Measurements from ENCODE around the gene TMEM38B.

Gene TMEM38B, protein sequence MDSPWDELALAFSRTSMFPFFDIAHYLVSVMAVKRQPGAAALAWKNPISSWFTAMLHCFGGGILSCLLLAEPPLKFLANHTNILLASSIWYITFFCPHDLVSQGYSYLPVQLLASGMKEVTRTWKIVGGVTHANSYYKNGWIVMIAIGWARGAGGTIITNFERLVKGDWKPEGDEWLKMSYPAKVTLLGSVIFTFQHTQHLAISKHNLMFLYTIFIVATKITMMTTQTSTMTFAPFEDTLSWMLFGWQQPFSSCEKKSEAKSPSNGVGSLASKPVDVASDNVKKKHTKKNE

DNA sequence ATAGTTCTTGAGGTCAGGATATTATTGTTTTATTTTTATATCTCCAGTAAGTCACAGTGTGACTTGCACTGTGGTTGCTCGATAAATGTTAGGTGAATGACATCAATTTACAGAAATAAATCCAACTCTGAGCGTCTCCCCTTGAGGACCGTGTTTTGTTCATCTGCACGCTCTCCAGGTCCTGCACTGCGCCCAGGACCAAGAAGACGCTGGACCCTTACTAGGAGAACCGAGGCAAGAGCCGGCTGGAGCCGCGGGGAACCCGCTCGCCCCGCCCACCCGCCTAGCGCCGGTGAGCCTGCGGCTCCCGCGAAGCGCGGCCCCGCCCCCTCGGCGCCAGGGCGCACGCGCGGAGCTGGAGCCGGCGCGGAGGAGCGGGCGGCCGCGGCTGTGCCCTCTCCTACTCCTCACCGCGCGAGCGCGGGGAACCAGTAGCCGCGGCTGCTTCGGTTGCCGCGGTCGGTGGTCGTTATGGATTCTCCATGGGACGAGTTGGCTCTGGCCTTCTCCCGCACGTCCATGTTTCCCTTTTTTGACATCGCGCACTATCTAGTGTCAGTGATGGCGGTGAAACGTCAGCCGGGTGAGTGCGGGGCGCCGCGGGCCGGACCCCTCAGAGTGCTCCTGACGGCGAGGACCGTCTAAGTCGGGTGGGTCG is at the start of gene TMEM38B:
TSS of gene TMEM38B (plus strand) at position 352 of the 658 bp plus-strand sequence. CDS start at position 472, 120 bp downstream.
- FAIRE-seq, result no peak

GRCh38 chr9:105646879-105647594 is 47.3 kb upstream of the TMEM38B start:
- FAIRE-seq, result no peak

DNA sequence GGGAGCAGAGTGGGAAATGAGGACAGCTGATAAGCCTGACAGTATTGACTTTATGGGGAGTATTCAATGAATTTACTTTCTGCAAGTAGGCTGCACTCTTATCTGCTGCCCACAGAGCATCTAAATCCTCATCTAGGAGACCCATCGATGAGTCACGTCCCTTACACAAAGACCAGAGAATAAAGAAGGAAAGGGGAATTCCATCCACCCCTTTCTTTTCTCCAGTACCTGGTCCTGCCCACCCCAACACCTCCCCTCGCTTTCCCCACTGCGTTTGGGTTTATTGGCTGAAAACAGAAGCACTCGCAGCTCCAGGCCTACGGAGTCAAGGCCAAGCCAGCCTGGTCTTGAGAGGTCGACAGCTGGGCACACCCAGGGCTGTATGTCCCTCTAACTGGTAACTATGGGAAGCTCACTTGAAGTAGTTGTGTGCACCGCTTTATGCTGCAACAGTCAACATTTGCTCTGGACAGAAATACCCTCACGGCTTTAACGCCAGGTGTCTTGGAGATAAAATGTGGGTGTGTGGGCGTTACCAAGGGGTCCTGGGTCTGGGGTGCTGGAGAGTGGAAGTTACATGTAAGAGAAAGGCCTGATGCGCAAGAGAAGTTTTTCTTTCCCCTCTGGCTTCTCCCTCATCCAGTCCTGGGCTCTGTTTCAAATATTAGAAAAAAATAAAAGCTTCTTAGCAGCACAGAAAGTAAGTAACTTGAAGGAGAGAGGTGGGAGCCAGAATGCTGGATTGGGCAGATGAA is 46.6 kb upstream of the TMEM38B start:
- FAIRE-seq, result no peak

GRCh38 chr9:105651806-105652205 is 42.5 kb upstream of the TMEM38B start:
- no peak for FAIRE-seq

- no peak for FAIRE-seq
Observed at GRCh38 chr9:105656131-105656921, 38.0 kb upstream of the TMEM38B start.

GRCh38 chr9:105658351-105658750 is 36.0 kb upstream of the TMEM38B start:
- no peak for FAIRE-seq

GRCh38 chr9:105661011-105661410 is 33.3 kb upstream of the TMEM38B start:
- no peak for FAIRE-seq

DNA sequence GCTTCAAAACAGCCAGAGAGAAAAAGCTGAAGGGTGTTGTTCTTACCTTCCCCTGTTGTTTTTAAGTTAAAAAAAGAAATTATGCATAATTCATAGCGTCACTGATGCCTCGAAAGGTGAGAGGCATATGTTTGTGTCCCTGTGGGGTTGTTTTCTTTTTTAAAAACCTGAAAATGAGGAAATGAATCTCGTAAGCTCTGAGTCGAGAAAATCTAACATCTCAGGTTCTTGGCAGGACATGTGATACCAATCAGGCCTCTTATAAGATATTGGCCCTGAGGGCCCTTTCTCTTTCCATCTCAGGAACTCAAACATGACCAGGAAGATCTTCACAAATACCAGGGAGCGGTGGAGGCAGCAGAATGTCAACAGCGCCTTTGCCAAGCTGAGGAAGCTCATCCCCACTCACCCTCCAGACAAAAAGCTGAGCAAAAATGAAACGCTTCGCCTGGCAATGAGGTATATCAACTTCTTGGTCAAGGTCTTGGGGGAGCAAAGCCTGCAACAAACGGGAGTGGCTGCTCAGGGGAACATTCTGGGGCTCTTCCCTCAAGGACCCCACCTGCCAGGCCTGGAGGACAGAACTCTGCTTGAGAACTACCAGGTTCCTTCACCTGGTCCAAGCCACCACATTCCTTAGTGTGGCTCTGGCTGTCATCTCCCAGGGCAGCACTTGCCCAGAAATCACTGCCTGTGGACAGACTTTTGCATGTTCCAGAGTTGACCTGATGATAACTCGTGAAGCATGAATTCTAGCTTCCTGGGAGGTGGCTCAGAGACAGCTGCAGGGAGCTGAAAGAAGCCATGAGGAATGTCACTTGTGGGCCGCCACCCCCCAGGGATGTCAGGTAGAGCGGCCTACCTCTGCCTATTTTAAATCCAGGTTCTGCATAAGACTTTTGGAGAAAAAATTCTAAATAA is 31.9 kb upstream of the TMEM38B start, which contains the start of gene TAL2:
TSS of gene TAL2 (plus strand) at position 274 of the 921 bp plus-strand sequence. CDS start at position 314, 40 bp downstream.
- FAIRE-seq, result no peak

DNA sequence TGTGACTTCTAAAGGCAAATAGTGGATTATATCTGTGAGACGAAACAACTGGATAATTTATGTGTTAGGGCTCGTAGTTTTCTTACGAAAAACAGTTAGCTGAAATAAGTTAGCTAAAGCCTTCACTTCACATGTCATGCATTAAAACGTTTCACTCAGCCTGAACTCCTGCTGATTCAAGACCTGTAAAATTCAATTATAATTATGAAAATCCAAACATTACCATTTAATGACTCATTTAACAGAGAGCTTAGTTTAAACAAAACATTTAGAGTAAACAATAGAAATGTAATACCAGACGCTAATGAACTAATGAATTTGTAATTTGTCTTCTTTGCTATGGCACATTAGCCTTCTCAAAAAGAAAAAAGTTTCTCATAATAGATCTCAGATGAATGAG is 30.4 kb upstream of the TMEM38B start:
- no peak for FAIRE-seq

- no peak for FAIRE-seq
Observed at GRCh38 chr9:105667867-105668266, 26.5 kb upstream of the TMEM38B start.

DNA sequence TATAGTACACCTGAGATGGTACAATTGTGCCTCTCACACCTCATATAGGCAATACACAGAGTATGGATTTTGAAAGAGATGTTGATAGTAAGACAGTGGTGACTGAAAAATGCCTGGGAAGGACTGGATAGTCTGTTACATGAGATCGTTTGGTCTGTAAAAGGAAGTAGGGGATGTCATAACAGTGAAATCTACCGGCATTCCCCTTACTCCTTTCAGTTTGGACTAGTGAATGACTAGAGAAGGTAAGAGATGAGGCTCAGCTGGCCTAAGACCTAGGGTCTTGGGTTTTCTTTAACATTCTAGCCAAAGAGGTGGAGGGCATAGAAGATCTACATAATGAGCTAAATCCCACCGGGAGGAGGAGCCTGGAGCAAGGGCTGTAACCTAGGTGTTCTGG is 24.0 kb upstream of the TMEM38B start:
- FAIRE-seq, result no peak

GRCh38 chr9:105670775-105671174 is 23.6 kb upstream of the TMEM38B start:
- FAIRE-seq, result no peak

DNA sequence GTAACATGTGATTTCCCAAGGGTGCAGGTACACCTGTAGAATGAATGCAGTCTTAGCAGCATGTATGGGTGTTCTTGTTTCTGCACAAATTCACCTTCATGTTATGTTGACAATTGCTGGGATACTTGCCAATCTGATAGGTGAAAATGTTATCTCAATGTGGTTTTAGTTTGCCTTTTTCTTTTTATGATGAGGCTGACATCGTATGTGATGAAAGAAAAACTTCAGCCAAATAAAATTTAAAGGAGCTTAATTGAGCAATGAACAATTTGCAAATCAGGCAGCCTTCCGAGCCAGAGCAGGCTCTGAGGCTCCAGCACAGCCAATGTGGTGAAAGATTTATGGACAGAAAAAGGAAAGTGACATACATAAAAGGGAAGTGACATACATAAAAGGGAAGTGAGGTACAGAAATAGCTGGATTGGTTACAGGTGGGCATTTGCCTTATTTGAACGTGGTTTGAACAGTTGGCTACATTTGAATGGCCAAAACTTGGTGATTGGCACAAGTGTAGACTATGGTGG is 21.6 kb upstream of the TMEM38B start:
- FAIRE-seq, result no peak

GRCh38 chr9:105673850-105674387 is 20.4 kb upstream of the TMEM38B start:
- FAIRE-seq, result no peak

DNA sequence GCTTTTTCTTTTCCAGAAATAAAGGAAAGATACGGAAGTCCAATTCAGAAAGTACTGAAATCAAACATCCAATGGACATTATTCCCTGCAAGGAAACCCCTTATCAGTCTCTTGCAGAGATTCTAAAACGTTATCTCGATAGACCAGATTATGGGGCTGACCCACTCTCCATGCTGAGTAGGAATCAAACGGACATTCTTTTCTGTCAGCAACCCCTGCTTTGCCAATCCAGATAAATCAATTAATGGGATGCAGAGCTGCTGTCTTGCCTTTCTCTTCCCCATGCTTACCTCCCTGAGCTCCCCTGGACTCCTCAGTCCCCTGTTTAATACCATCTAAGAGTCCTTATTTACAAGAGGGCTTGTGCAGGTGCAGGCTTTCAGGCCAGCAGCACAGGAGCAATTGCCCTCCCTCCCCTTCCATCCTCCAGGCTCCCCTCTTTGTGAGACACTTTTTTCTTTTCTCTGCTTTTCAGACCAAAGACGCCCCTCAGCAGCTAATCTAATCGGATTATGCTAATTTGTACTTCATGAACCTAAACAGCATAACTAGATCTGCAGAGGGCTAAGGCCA is 17.9 kb upstream of the TMEM38B start:
- FAIRE-seq, result no peak

DNA sequence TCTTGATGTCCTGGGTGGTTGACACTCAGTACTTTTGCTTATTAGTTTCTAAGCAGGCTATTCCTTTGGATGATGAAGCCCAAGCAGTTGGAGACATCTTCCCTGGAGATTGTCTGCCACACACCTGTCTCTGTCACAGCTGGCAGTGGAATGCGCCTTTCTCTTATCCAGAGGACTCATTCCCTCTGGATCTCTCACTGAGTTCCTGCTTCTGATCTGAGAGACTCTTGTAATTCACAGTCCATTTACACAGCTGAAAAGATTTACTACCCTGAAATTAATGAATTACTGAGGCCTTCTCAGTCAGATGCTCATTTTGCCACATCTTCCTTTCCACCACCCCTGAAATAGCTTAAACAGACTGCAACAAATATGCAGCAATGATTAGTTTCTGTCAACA is 16.2 kb upstream of the TMEM38B start:
- no peak for FAIRE-seq

DNA sequence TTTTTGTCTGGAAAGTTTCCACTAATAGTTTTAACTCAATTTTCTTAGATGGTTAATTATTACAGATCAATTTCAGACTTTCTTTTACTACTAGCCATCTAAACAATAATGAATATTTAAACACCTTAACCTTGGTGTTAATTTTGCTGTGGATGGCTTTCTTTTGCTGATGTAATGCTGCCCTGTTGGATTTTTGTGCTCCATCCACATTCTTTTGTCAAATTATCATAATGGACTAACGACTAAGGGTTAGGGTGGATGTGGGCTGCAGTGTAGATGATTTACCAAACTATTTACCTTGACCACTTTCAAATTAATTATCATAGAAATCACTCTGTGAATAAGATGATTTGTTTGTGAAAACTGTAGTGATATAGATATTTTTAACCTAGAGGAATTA is 15.6 kb upstream of the TMEM38B start:
- no peak for FAIRE-seq

- no peak for FAIRE-seq
Observed at GRCh38 chr9:105679257-105680022, 14.9 kb upstream of the TMEM38B start.

DNA sequence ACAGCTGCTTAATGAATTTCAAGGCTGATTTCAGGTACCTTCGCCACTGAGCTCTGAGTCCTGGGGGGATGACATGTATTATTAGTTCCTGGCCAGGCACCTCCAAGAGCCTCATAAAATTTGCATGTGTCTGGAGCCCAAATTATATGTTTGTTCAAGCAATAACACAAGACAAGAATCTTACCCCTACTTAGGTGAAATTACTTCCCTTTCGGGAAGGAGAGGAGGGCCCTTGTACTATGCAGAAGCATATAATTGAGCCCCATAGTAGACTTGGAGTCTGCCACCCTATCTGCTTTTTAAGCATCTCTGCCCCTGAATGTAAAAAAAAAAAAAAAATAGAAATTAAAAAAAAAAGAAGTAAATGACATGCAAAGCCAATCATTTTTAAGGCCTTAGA is 13.0 kb upstream of the TMEM38B start:
- FAIRE-seq, result no peak
